Measurements from ENCODE around the gene MAGI1. TPM values are rescaled to one million over a fixed set of nuclear protein-coding genes. Genes with fewer than 3 reads are reported as not detected.

The MAGI1 gene
- total RNA-seq, 3 donors from 2014 or later (not counting 1 experiment from before 2014, with no cell fraction given), result not detected

GRCh38 chr3:65433480-65433879 is 605.2 kb downstream of the MAGI1 start:
- 92% methylated on average over 3 of the region's 5 CpGs for WGBS (ENCODE audit: insufficient coverage)
- Histone ChIP-seq H3K9me3 (ENCODE audit: control insufficient read depth, insufficient read depth, low read length) (no peaks in the 10 kb centered on the region), H3K4me3 (ENCODE audit: low read length) (no peak overlapping the region), H3K4me1 (ENCODE audit: control insufficient read depth, insufficient read depth, low read length) (no peaks in the 10 kb centered on the region), H3K27ac (ENCODE audit: low read length) (no peak overlapping the region), H3K27me3 (ENCODE audit: control insufficient read depth, insufficient read depth, low read length) (no peaks in the 10 kb centered on the region), H3K36me3 (ENCODE audit: control insufficient read depth, insufficient read depth, low read length) (no peaks in the 10 kb centered on the region)
- no peak for TF ChIP-seq CTCF (IDR thresholded peaks at IDR 0.05)
- Mint-ChIP-seq H3K4me1 (no peaks in the 10 kb centered on the region), H3K36me3 (no peaks in the 10 kb centered on the region), H3K9me3 (peaks cover 2 to 6% of the 10 kb centered on the region in 2 donors), H3K27me3 (ENCODE audit: low read depth in 2 of 2) (no peaks in the 10 kb centered on the region), H3K27ac (no peak overlapping the region), H3K4me3 (no peak overlapping the region)
- ATAC-seq, result no peak
- intact Hi-C loops (cut with micrococcal nuclease), result no loop called here
- DNase-seq, result no peak

GRCh38 chr3:65432388-65433003 is 606.2 kb downstream of the MAGI1 start:
- ATAC-seq (no peak), DNase-seq (no peak)
- no peaks in the 10 kb centered on the region for H3K4me1 ChIP-seq (ENCODE audit: control insufficient read depth, insufficient read depth, low read length)
- no peak overlapping the region for H3K27ac ChIP-seq (ENCODE audit: low read length)
- Mint-ChIP-seq H3K27me3 (ENCODE audit: low read depth in 2 of 2) (no peaks in the 10 kb centered on the region), H3K9me3 (peaks cover 2 to 6% of the 10 kb centered on the region in 2 donors), H3K4me1 (no peaks in the 10 kb centered on the region), H3K4me3 (no peak overlapping the region), H3K27ac (no peak overlapping the region), H3K36me3 (no peaks in the 10 kb centered on the region)
- no peak overlapping the region for H3K4me3 ChIP-seq (ENCODE audit: low read length)
- 93% methylated on average over 6 of the region's 6 CpGs for WGBS (ENCODE audit: insufficient coverage)
- TF ChIP-seq CTCF (IDR thresholded peaks at IDR 0.05), result no peak
- intact Hi-C loops (cut with micrococcal nuclease), result no loop called here
- H3K27me3 ChIP-seq (ENCODE audit: control insufficient read depth, insufficient read depth, low read length), result no peaks in the 10 kb centered on the region
- no peaks in the 10 kb centered on the region for H3K36me3 ChIP-seq (ENCODE audit: control insufficient read depth, insufficient read depth, low read length)
- no peaks in the 10 kb centered on the region for H3K9me3 ChIP-seq (ENCODE audit: control insufficient read depth, insufficient read depth, low read length)

- Mint-ChIP-seq H3K4me1 (no peaks in the 10 kb centered on the region), H3K27ac (no peak overlapping the region), H3K9me3 (peaks cover 3 to 4% of the 10 kb centered on the region in 2 donors), H3K4me3 (no peak overlapping the region), H3K27me3 (ENCODE audit: low read depth in 2 of 2) (no peaks in the 10 kb centered on the region), H3K36me3 (no peaks in the 10 kb centered on the region)
- Histone ChIP-seq H3K9me3 (ENCODE audit: control insufficient read depth, insufficient read depth, low read length) (no peaks in the 10 kb centered on the region), H3K4me1 (ENCODE audit: control insufficient read depth, insufficient read depth, low read length) (no peaks in the 10 kb centered on the region), H3K36me3 (ENCODE audit: control insufficient read depth, insufficient read depth, low read length) (no peaks in the 10 kb centered on the region), H3K27me3 (ENCODE audit: control insufficient read depth, insufficient read depth, low read length) (no peaks in the 10 kb centered on the region), H3K4me3 (ENCODE audit: low read length) (no peak overlapping the region), H3K27ac (ENCODE audit: low read length) (no peak overlapping the region)
- DNase-seq (no peak), ATAC-seq (no peak)
- 91% methylated on average over 2 of the region's 3 CpGs for WGBS (ENCODE audit: insufficient coverage)
- no peak for TF ChIP-seq CTCF (IDR thresholded peaks at IDR 0.05)
- intact Hi-C loops (cut with micrococcal nuclease), result no loop called here
These were observed 612.8 kb downstream of the MAGI1 start for GRCh38 chr3:65425880-65426279.

GRCh38 chr3:65422154-65422553 is 616.6 kb downstream of the MAGI1 start:
- Histone ChIP-seq H3K4me1 (ENCODE audit: control insufficient read depth, insufficient read depth, low read length) (no peaks in the 10 kb centered on the region), H3K27ac (ENCODE audit: low read length) (no peak overlapping the region), H3K9me3 (ENCODE audit: control insufficient read depth, insufficient read depth, low read length) (no peaks in the 10 kb centered on the region), H3K4me3 (ENCODE audit: low read length) (no peak overlapping the region), H3K36me3 (ENCODE audit: control insufficient read depth, insufficient read depth, low read length) (no peaks in the 10 kb centered on the region), H3K27me3 (ENCODE audit: control insufficient read depth, insufficient read depth, low read length) (no peaks in the 10 kb centered on the region)
- no peak overlapping the region for H3K27ac Mint-ChIP-seq
- H3K27me3 Mint-ChIP-seq (ENCODE audit: low read depth in 2 of 2), result no peaks in the 10 kb centered on the region
- H3K36me3 Mint-ChIP-seq, result no peaks in the 10 kb centered on the region
- peaks cover 8 to 10% of the 10 kb centered on the region in 2 donors for H3K9me3 Mint-ChIP-seq
- H3K4me3 Mint-ChIP-seq, result no peak overlapping the region
- intact Hi-C loops (cut with micrococcal nuclease), result no loop called here
- ATAC-seq (no peak), DNase-seq (no peak)
- WGBS (ENCODE audit: insufficient coverage), result 93% methylated on average over 2 of the region's 3 CpGs
- H3K4me1 Mint-ChIP-seq, result no peaks in the 10 kb centered on the region
- TF ChIP-seq CTCF (IDR thresholded peaks at IDR 0.05), result no peak

Measured in natural killer cell (primary cell).